Measurements from ENCODE around the gene PLEKHA5.
"Not testable (repeated sequence)": the region's sequence is repeated elsewhere in the genome, so short reads cannot be mapped to it uniquely, and the experiment has no call there.

The PLEKHA5 gene, protein sequence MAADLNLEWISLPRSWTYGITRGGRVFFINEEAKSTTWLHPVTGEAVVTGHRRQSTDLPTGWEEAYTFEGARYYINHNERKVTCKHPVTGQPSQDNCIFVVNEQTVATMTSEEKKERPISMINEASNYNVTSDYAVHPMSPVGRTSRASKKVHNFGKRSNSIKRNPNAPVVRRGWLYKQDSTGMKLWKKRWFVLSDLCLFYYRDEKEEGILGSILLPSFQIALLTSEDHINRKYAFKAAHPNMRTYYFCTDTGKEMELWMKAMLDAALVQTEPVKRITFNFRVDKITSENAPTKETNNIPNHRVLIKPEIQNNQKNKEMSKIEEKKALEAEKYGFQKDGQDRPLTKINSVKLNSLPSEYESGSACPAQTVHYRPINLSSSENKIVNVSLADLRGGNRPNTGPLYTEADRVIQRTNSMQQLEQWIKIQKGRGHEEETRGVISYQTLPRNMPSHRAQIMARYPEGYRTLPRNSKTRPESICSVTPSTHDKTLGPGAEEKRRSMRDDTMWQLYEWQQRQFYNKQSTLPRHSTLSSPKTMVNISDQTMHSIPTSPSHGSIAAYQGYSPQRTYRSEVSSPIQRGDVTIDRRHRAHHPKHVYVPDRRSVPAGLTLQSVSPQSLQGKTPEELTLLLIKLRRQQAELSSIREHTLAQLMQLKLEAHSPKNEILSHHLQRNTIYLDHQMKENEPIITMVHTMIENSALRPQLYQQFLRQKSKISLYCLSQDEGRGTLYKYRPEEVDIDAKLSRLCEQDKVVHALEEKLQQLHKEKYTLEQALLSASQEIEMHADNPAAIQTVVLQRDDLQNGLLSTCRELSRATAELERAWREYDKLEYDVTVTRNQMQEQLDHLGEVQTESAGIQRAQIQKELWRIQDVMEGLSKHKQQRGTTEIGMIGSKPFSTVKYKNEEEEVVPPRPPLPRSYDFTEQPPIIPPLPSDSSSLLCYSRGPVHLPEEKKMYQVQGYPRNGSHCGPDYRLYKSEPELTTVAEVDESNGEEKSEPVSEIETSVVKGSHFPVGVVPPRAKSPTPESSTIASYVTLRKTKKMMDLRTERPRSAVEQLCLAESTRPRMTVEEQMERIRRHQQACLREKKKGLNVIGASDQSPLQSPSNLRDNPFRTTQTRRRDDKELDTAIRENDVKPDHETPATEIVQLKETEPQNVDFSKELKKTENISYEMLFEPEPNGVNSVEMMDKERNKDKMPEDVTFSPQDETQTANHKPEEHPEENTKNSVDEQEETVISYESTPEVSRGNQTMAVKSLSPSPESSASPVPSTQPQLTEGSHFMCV

DNA sequence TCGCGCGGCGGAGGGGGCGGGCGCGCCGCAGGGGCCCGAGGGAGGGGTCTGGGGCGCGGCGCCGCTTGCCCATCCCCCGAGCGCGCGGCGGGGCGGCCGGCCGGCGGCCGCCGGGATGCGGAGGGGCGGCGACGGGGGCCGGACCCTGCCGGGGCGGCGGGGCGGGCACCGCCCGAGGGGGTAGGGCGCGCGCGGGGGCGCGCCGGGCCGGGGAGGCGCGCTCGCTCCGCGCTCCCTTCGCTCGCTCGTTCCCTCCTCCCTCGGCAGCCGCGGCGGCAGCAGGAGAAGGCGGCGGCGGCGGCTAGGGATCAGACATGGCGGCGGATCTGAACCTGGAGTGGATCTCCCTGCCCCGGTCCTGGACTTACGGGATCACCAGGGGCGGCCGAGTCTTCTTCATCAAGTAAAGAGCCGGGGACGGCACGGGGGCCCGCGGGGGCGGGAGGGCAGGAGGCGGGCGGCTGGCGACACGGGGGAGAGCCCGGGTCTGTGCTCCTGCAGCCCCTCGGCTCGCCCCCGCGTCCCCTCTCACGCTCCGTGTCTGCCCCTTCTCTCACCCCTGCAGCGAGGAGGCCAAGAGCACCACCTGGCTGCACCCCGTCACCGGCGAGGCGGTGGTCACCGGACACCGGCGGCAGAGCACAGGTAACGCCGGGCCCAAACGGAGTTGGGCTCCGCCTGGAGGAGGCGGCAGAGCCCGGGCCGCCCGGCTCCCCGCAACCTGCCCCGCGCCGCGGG, at the start of gene PLEKHA5:
Gene PLEKHA5 (plus strand): TSS at position 248 of the 738 bp plus-strand sequence. CDS start 67 bp downstream, at position 315.
- DNase-seq (ENCODE audit: low read depth), result peak; percentile 23

DNA sequence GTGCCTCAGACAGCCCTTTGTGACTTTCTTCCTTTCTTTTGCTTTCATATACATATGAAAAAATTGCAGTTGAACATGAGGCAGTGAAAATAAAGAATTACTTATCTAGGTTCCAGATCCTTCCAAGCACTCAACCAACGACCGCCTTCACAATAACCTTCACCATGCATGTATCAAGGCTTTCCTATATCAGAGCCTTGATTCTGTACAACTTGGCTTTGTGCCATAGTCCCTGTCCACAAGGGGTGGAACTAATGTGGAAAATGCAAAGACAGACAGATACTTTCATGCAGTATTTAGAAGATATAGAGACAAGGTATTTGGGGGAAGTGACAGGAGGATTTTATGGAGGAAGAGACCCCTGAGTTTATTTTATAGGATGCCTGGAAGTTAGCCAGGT, 48.6 kb upstream of the PLEKHA5 start:
- DNase-seq (ENCODE audit: low read depth), result no peak

DNA sequence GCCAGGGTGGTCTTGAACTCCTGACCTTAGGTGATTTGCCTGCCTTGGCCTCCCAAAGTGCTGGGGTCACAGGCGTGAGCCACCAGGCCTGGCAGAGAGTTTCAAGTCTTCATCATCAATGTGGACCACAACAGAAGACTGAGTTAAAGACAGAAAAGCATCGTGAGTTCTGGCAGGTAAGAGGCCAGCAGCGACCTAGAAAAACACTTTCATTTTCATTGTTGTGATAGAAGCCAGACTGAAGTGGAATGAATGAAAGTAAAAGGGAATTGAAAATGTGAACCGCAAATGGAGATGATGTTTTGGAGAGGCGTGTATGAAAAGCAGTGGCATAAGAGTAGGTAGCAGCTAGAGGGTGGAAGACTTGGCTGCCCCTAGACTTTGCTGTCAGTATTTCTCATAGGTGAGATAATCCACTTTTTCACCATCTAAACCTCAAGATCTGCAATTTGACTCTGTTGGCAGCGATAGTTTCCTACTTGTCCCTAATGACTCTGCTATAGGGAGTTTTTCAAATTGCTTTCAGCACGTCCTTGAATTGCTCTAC, 47.1 kb upstream of the PLEKHA5 start:
- DNase-seq (ENCODE audit: low read depth), result no peak

DNA sequence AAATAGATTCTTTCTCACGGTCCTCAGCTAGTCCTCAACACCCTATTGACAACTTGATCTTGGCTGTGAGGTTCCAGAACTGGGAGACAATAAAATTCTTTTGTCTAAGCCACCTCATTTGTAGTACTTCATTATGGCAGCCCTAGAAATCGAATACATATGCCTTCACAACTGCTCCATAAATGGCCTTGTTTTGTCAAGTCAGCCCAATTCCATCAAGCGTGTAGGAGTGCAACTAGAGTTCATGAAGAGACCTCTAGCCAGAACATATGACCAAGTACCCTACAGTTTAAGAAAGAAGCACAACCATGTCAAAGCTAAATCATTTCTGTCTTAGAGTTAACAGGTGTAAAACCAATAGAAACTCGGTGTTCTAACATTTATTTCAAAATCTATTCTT, 45.0 kb upstream of the PLEKHA5 start:
- no peak for DNase-seq (ENCODE audit: low read depth)

DNA sequence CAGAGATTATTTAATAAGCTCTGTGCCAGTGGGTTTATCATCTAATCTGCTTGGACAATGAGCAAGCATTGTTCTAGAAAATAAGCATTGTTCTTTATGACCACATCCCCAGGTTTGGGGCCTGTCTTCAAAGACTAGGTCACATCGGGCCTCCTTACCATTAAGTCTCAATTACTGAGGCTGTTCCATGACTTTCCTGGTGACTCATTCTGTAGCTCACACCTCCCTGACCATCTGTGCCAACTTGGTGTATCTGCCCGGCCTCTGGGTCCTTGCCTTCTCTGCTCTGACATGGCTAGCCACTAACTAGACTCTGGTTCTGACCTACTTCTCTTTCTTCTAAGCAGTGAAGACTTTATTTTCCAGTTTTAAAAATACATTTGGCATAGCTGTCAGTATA, 44.4 kb upstream of the PLEKHA5 start:
- no peak for DNase-seq (ENCODE audit: low read depth)

DNA sequence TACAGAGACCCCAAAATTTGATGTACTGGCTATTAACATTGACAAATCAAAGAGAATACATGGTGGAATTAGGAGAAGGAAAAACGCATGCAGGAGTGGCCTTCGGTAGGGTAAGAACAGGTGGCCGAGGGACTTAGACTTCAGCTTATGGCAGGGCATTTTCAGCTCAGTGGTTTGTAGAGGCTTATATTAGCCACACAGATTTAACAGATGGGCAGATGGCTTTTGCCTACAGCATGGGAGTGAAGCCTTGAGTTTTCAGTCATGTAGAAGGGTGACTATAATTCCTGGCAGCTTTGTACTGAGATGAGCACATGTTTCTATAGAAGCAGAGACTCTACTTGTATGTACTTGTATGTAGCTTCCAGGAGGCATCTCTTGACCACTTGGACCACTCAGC, 40.9 kb upstream of the PLEKHA5 start:
- no peak for DNase-seq (ENCODE audit: low read depth)

DNA sequence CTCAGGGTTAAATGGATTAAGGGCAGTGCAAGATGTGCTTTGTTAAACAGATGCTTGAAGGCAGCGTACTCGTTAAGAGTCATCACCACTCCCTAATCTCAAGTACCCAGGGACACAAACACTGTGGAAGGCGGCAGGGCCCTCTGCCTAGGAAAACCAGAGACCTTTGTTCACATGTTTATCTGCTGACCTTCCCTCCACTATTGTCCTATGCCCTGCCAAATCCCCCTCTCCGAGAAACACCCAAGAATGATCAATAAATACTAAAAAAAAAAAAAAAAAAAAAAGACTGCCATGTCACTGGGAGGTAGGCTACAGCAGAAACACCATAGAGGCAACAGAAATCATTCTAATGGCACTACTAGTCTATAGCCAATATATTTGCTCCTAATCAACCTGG, 37.1 kb upstream of the PLEKHA5 start:
- not testable (repeated sequence) for DNase-seq (ENCODE audit: low read depth)

DNA sequence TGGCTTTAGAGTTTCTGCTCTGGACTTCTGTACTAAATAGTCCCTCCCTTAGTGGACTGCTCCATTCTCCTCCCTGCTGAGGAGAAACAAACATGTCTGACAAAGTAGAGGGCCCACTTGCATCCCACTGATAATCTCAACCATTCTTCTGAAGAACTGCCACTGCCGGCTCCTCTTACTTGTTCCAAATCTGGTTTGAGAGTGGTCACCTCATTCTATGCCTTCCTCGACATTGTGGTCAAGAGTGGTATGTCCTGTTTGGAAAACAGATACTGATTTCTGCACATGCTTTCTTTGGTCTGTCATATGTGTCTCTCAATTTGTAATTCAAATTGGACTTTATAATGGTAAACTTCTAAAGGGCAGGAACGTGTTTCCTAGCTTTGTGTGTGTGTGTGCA, 36.3 kb upstream of the PLEKHA5 start:
- DNase-seq (ENCODE audit: low read depth), result no peak

DNA sequence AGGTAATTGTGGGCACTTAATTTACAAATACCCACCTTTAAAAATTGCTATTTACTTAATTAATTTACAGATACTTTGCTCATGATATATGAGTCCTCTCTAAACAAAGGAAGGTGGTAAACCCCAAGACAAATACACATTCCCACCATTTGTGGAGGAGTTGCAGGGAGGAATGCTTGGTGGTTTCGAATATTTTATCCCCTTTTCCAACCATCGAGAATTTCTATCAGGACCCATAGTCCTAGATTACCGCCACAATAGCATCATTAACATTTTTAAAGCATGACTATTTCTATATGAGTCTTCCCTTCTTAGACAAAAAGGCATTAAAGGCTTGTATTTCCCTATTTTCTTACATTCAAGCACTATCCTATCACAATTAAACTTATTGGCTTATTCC, 34.2 kb upstream of the PLEKHA5 start:
- DNase-seq (ENCODE audit: low read depth), result no peak

DNA sequence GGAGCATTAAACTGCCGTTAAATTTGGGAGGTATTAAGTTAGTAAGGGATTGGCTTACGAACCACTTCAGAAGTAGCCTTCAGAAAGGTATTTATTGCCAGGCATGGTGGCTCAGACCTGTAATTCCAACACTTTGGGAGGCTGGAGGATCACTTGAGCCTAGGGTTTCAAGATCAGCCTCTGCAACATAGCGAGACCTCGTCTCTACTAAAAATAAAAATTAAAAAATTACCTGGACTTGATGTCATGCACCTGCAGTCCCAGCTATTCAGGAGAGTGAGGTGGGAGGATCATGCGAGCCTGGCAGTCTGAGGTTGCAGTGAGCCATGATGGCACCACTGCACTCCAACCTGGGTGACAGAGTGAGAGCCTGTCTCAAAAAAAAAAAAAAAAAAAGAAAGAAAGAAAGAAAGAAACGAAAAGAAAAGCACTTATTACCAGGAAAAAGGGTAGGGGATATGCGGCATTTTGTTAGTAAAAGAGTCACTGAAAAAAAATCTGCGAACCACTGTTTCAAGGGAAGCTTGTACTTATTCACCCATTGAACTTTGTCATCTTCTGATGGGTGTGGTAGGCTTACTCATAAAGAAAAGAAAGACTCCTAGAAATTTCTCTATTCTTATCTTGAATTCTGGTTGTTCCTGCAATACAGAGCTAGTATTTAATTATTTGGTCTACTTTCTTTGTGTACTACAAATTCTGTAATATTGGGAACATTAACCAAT, 33.6 kb upstream of the PLEKHA5 start:
- no peak for DNase-seq (ENCODE audit: low read depth)

DNA sequence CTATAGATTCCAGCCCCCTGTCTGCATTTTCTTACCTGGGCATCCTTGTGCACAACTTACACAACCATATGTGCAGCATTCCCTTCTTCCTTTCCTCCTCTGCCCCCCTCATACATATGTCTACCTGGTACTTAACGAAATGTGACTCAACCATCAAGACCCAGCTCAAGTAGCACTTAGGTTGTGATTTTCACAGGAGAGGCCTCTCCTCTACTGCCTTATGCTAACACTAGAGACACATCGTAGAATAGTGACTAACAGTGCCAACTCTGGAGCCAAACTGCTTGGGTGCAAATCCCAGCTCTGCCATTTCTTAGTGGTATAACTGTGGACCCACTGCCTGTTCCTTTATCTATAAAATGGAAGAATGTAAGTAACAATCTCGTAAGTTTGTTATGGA, 24.1 kb upstream of the PLEKHA5 start:
- DNase-seq (ENCODE audit: low read depth), result no peak

DNA sequence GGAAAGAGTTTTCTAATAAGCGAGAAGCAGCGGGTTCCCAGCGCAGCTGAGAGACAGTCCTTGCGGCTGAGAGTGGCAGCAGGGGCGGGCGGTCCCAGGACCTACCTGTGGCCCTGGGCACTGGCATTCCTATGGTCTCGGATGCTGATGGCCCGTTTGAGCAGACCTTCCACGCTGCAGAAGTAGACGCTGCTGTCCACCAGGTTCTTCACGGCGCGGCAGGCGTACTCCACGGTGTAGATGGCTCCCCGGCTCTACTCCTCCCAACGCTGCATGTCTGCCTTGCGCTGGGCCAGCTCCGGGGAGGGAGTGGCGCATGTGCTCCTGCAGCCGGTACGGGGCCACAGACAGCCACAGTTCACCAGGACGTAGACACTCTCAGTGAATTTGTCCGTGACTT, 21.8 kb upstream of the PLEKHA5 start:
- DNase-seq (ENCODE audit: low read depth), result no peak

DNA sequence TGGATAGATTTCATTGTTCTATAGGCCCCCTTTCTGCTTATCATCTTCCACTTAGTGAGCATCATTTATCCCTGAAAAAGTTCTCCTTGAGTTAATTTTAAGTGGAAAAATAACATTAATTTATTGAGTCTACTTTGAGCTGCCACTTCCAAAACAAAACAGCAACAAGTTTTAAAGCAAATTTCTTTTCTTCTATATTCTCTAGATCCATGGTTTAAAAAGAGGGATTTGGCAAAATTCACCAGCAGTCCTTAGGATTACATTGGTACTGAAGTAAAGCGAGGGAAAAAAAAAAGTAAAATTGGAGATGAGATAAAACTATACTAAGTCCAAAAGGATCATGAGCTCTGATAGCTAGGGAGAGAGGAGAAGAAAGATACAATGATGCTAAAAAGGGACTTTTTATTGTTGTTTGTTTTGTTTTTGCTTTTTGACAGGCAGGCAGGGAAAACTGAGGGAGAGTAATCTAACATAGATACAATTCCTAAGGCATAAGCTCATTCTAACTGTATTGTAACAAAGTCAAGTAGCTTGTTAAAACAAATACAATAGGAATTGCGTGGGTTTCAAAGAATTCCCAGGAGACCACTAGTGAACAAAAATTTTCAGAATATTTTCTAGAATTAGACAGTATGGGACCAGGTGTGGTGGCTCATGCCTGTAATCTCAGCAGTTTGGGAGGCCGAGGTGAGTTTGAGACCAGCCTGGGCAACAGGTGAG, 19.2 kb upstream of the PLEKHA5 start:
- DNase-seq (ENCODE audit: low read depth), result no peak

DNA sequence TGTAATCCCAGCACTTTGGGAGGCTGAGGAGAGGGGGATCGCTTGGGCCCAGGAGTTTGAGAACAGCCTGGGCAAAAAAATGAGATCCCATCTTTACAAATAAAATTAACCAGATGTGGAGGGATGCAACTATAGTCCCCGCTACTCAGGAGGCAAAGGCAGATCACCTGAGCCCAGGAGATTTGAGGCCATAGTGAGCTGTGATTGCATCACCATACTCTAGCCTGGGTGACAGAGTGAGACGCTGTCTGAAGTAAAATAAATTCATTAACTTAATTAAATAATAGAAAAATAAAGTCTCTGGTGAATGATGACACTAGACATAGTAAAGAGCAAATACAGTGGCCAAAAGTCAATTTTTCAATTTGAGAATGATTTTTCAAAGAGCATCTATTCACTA, 16.1 kb upstream of the PLEKHA5 start:
- no peak for DNase-seq (ENCODE audit: low read depth)

DNA sequence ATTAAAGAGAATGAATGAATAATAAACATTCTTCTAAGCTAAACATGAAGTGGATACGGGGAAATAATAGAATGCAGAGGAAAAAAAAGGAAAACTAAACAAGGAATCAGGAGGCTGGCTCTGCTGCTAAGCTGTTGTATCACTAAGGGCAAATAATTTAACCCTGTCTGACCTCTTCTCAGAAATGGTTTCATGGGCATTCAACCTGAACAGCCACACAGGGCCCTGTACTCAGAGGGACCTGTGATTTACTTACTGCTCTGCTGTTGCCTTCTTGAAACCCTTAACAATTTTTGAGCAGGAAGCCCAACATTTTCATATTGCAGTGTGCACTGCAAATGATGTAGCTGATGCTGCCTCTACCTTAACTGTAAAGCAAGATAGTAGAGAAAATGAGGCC, 14.2 kb upstream of the PLEKHA5 start:
- no peak for DNase-seq (ENCODE audit: low read depth)

DNA sequence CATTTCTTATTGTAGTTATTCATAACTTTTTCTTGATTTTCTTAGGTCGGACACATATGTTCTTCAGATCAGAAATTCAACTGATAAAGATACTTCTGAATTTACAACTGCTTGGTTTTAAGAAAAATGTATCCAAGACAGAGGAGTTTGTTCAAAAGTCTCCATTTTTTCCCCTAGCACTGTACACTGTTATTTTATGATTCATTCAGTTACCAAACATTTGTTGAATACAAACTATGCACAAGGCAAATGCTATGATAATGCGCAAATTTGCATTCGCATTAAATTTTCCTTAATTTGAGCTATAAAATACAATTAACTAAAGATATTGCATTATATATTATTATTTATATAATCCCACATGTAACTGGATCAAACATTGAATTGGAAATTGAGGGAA, 10.1 kb upstream of the PLEKHA5 start:
- DNase-seq (ENCODE audit: low read depth), result no peak

DNA sequence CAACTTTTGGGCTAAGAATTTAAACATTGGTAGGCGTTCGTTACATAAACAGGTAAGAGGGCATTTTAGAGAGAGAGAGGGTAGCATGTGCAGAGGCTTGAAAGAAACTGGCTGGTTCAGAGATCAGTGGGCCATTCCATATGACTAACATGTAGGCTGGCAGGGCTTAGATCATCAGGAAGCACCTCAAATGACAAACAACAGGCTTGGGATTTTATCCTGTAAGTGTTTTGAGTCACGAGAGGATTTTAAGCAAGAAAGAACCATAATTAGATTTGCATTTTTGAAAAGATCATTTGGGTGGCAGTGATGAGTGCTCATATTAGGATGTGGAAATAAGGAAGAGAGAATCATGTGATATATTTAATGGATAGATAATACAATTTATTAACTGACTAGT, 8.7 kb upstream of the PLEKHA5 start:
- no peak for DNase-seq (ENCODE audit: low read depth)

DNA sequence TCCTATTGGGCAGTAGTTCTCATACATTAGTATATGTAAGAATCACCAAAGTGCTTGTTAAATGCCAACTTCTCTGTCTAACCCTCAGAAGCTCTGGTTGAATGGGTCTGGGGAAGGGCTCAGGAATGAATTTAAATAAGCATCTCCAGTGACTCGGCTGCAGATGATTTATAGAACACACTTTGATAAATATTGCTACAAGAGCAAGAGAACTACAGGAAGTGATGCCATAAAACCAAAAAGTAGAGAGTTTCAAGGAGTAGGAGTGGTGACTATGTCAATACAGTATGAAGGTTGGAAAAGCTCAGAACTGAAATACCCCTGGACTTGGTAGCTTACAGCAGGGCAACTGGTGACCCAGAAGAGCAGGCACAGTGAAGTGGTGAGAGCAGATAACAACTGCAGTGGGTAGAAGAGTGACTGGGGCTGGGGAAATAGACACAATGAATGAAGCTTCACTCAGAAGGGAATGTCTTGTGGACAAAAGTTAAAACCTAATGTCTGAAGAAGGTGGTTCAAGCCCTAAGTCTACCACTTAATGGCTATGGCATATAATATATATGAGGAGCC, 8.0 kb upstream of the PLEKHA5 start:
- DNase-seq (ENCODE audit: low read depth), result no peak

DNA sequence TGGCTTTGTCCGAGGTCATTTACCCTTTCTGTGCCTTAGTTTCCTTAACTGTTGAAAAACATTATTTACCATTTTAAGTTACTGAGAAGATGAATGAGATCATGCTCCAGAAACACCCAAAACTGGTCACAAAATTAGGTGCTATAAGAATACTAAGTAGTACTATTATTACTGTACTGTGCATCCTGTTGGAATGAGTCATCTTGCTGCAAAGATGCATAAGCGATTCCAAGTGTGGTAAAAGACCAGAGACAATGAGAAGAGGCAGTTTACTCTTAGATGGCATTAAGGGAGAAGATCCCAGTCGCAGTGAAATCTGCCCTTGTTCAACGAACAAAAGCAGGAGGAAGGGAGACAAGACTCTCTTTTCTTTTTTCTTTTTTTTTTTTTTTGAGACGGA, 4.2 kb upstream of the PLEKHA5 start:
- DNase-seq (ENCODE audit: low read depth), result no peak

DNA sequence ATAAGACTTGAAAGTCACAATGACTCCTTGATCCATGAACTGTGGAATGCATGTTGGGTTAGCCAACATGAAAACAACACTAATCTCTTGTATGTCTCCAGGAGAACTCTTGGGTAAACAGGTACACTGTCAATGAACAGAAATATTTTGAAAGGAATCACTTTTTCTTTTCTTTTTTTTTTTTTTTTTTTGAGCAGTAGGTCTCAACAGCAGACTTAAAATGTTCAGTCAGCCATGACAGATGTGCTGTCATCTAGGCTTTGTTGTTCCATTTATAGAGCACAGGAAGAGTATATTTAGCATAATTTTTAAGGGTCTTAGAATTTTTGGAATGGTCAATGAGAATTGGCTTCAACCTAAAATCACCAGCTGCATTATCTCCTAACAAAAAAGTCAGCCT, 2.3 kb upstream of the PLEKHA5 start:
- no peak for DNase-seq (ENCODE audit: low read depth)

All from T-helper 22 cell (primary cell).